SH-SY5Y (cell line): ENCODE data around the gene OR2T2.
"Not testable (repeated sequence)": the region's sequence is repeated elsewhere in the genome, so short reads cannot be mapped to it uniquely, and the experiment has no call there.

Experiments used
- GATA2 ChIP-seq: IDR thresholded peaks from 2 replicates; pipeline ENCODE4 v1.6.1; 2011; ENCODE audit warnings: mild to moderate bottlenecking, low read depth, low read length
- GATA3 ChIP-seq: IDR thresholded peaks from 2 replicates; pipeline ENCODE4 v1.6.1; 2011; ENCODE audit warnings: low read depth, mild to moderate bottlenecking, low read length, moderate library complexity

DNA sequence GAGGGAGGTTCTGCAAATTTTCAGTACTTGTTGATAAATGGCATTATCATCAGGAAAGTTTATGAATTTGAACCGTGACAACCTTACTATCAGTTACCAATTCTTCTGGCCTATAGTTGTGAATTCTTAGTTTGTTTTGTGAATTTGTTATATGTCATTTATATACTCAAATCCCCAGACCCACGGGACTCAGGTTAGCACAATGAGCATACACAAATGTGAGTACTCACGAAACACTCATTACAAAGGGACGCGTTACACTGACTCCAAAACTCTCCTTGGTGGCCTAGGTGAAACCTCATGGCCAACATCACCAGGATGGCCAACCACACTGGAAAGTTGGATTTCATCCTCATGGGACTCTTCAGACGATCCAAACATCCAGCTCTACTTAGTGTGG, 42.9 kb downstream of the OR2T2 start, which contains the start of gene OR2T5:
- TF ChIP-seq GATA2, GATA3: not testable (repeated sequence)
